ENCODE results near the gene ZACN.

ZACN gene

DNA sequence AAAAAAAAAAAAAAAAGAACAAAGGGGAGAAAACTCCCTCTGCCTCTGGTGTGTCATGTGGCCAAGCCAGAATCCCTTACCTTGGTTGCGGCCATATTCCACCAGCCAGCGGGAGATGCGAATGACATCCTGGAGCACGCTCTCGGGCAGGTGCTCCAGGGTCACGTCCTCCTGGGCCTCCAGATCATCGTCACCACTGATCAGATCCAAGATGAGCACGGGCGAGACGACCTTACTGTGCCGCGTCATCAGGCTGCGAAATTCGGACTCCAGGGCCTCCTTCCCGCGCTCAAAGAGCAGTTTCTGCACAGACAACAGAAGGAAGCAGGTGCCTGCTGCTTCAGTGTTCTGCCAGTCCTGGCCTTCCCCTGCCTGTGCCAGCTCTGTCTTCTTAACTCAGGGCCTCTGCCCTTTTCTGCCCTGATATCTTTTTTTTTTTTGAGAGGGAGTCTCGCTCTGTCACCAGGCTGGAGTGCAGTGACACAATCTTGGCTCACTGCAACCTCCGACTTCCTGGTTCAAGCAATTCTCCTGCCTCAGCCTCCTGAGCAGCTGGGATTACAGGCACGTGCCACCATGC is 18.8 kb downstream of the ZACN start:
- DNase-seq (ENCODE audit: insufficient read length) (peak; percentile 4), FAIRE-seq (no peak)
- no peak for TF ChIP-seq POLR2A (IDR thresholded peaks at IDR 0.05; ENCODE audit: low read depth, low read length)

DNA sequence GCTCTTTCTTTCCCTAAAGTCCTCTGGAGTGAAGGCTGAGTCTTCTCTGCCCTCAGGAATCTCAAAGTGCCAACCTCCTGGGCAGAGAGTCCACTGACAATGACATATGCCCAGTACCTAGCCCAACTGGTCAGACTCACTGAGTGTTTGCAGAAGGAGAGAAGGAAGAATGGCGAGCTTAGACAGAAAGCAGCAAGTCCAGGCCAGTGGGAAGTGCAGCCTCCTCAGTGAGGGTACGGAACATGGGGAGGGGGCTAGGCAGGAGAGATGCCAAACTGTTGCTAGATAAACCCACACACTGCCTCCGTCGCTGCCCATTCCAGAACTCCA is 23.9 kb downstream of the ZACN start:
- no peak for DNase-seq (ENCODE audit: insufficient read length)
- FAIRE-seq = no peak
- TF ChIP-seq POLR2A (IDR thresholded peaks at IDR 0.05; ENCODE audit: low read depth, low read length) (no peak), POLR2AphosphoS5 (IDR thresholded peaks at IDR 0.05; ENCODE audit: low read depth, low read length) (no peak)

GRCh38 chr17:76103274-76104139 is 24.5 kb downstream of the ZACN start, which contains the start of gene EXOC7:
Gene EXOC7 (minus strand): TSS chr17:76103787. CDS start chr17:76103692, 95 bp downstream.
- FAIRE-seq (peak; percentile 93), DNase-seq (ENCODE audit: insufficient read length) (peak; percentile 98)
- TF ChIP-seq TAF1 (IDR thresholded peaks at IDR 0.05; ENCODE audit: borderline replicate concordance, low read depth, low read length) (0 out of 2 replicates have a peak, but pooled peaks have one; percentile 44), POLR2AphosphoS5 (IDR thresholded peaks at IDR 0.05; ENCODE audit: low read depth, low read length) (peak; percentile 82), POLR2A (IDR thresholded peaks at IDR 0.05; ENCODE audit: low read depth, low read length) (peak; percentile 89)

DNA sequence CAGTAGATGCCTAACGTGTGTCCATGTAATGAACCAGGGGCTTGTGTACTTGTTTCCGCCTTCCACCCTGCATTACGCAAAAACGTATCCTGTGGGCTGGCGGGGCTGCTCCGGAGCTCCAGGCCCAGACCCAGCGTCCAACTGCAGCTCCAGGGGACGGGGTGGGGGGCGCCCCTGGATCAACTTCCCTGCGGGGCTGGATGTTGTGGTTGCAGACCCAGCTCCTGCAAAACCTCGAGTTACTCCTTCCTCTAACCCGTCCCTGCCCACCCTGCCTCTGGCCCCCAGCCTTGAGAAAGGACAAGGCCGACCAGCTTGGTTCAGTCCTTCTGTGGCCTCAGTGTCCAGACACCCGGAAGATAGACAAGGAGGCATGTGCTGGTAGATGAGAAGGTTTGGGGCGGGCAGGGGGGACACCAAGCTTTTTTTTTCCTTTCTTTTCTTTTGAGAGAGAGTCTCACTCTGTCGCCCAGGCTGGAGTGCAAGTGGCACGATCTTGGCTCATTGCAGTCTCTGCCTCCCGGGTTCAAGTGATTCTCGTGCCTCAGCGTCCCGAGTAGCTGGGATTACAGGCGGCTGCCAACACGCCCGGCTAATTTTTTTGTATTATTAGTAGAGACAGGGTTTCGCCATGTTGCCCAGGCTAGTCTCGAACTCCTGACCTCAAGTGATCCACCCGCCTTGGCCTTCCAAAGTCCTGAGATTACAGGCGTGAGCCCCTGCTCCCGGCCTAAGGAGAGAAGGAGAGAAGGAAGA is 25.3 kb downstream of the ZACN start:
- FAIRE-seq = no peak
- TF ChIP-seq POLR2A (IDR thresholded peaks at IDR 0.05; ENCODE audit: low read depth, low read length) (no peak), TAF1 (IDR thresholded peaks at IDR 0.05; ENCODE audit: borderline replicate concordance, low read depth, low read length) (no peak), POLR2AphosphoS5 (IDR thresholded peaks at IDR 0.05; ENCODE audit: low read depth, low read length) (no peak)
- no peak for DNase-seq (ENCODE audit: insufficient read length)

- no peak for TF ChIP-seq POLR2AphosphoS5 (IDR thresholded peaks at IDR 0.05; ENCODE audit: low read depth, low read length)
- no peak for TF ChIP-seq TAF1 (IDR thresholded peaks at IDR 0.05; ENCODE audit: borderline replicate concordance, low read depth, low read length)
- TF ChIP-seq POLR2A (IDR thresholded peaks at IDR 0.05; ENCODE audit: low read depth, low read length) = no peak
- DNase-seq (ENCODE audit: insufficient read length) (no peak), FAIRE-seq (no peak)
Measured at GRCh38 chr17:76104896-76105231, 25.9 kb downstream of the ZACN start.

DNA sequence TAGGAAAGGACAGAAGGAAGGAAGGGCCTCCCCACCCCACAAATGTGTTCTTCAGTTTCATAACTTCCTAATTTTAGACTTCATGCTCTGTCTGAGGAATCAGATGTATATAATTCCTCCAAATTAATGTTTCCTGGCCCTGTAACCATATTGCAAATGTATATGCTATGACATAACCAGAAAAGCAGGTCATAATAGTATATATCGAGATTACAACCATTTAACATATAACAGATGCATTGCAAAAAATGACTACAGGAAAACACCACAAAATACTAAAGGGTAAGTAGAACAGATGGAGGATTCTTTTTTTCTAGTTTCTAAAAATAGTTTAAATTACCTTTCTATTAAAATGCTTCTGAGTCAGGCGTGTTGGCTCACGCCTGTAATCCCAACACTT is 27.7 kb downstream of the ZACN start:
- FAIRE-seq (no peak), DNase-seq (ENCODE audit: insufficient read length) (no peak)
- TF ChIP-seq POLR2A (IDR thresholded peaks at IDR 0.05; ENCODE audit: low read depth, low read length) (no peak), POLR2AphosphoS5 (IDR thresholded peaks at IDR 0.05; ENCODE audit: low read depth, low read length) (no peak), TAF1 (IDR thresholded peaks at IDR 0.05; ENCODE audit: borderline replicate concordance, low read depth, low read length) (no peak)

DNA sequence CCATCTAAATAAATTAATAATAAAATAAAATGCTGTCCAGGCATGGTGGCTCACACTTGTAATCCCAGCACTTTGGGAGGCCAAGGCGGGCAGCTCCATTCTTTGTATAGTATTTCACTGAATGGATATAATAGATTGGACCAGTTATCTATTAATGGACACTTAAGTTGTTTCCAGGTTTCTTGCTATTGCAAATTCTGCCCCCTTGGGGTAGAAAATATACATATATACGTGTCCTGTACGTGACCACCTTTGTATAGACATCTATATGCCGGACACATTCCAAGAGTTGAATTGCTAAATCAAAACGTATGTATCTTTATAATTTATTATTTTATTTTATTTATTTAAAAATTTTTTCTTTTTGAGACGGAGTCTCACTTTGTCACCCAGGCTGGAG is 28.5 kb downstream of the ZACN start:
- FAIRE-seq = no peak

DNA sequence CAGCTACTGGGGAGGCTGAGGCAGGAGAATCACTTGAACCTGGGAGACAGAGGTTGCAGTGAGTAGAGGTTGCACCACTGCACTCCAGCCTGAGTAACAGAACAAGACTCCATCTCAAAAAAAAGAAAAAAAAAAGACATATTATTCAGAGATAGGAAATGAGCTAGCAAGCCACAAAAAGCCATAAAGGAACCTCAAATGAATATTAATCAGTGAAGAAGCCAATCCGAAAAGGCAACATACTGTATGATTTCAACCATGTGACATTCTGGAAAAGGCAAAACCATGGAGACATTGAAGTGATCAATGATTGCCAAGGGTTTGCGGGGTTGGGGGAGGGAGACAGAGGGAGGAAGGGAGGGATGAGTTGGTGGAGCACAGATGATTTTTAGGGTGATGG is 33.0 kb downstream of the ZACN start:
- no peak for FAIRE-seq

More for the DNA sequence above, 28.5 kb downstream of the ZACN start:
- TF ChIP-seq TAF1 (IDR thresholded peaks at IDR 0.05; ENCODE audit: borderline replicate concordance, low read depth, low read length) (no peak), POLR2AphosphoS5 (IDR thresholded peaks at IDR 0.05; ENCODE audit: low read depth, low read length) (no peak), POLR2A (IDR thresholded peaks at IDR 0.05; ENCODE audit: low read depth, low read length) (no peak)
- DNase-seq (ENCODE audit: insufficient read length) = no peak

DNA sequence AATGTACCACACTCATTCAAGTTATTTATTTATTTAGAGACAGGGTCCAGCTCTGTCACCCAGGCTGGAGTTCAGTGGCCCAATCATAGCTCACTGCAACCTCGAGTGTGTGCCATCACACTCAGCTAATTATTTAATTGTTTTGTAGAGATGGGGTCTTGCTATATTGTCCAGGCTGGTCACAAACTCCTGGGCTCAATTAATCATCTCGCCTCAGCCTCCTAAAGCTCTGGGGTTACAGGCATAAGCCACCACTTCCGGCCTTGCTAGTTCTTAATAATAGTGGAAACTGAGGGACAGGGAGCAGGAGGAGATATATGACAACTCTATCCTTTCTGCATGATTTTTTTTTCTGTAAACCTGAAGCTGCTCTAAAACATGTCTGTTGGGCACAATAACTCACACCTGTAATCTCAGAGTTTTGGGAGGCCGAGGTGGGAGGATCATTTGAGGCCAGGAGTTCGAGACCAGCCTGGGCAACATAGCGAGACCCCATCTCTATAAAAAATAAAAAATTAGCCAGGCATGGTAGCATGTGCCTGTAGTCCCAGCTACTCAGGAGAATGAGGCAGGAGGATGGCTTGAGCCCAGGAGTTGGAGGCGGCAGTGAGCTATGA is 36.3 kb downstream of the ZACN start:
- no peak for DNase-seq (ENCODE audit: insufficient read length)
- FAIRE-seq = no peak
- TF ChIP-seq TAF1 (IDR thresholded peaks at IDR 0.05; ENCODE audit: borderline replicate concordance, low read depth, low read length) (no peak), POLR2AphosphoS5 (IDR thresholded peaks at IDR 0.05; ENCODE audit: low read depth, low read length) (no peak), POLR2A (IDR thresholded peaks at IDR 0.05; ENCODE audit: low read depth, low read length) (no peak)

More for the DNA sequence above, 33.0 kb downstream of the ZACN start:
- DNase-seq (ENCODE audit: insufficient read length) = no peak
- TF ChIP-seq POLR2A (IDR thresholded peaks at IDR 0.05; ENCODE audit: low read depth, low read length) (no peak), TAF1 (IDR thresholded peaks at IDR 0.05; ENCODE audit: borderline replicate concordance, low read depth, low read length) (no peak), POLR2AphosphoS5 (IDR thresholded peaks at IDR 0.05; ENCODE audit: low read depth, low read length) (no peak)

- DNase-seq (ENCODE audit: insufficient read length) (no peak), FAIRE-seq (no peak)
- TF ChIP-seq POLR2A (IDR thresholded peaks at IDR 0.05; ENCODE audit: low read depth, low read length) = no peak
- no peak for TF ChIP-seq TAF1 (IDR thresholded peaks at IDR 0.05; ENCODE audit: borderline replicate concordance, low read depth, low read length)
- TF ChIP-seq POLR2AphosphoS5 (IDR thresholded peaks at IDR 0.05; ENCODE audit: low read depth, low read length) = no peak
Measured at GRCh38 chr17:76119409-76120371, 40.7 kb downstream of the ZACN start.
